HG02610 (cell line): Measurements from ENCODE around the gene PIP5KL1.

ENCODE experiments used
- ATAC-seq: cut with Tn5 transposase; IDR thresholded peaks from one replicate; pipeline ENCODE4 v1.9.1; 2021; ENCODE audit warnings: mild to moderate bottlenecking, moderate library complexity; ENCODE audit not compliant: unreplicated experiment

PIP5KL1 gene

DNA sequence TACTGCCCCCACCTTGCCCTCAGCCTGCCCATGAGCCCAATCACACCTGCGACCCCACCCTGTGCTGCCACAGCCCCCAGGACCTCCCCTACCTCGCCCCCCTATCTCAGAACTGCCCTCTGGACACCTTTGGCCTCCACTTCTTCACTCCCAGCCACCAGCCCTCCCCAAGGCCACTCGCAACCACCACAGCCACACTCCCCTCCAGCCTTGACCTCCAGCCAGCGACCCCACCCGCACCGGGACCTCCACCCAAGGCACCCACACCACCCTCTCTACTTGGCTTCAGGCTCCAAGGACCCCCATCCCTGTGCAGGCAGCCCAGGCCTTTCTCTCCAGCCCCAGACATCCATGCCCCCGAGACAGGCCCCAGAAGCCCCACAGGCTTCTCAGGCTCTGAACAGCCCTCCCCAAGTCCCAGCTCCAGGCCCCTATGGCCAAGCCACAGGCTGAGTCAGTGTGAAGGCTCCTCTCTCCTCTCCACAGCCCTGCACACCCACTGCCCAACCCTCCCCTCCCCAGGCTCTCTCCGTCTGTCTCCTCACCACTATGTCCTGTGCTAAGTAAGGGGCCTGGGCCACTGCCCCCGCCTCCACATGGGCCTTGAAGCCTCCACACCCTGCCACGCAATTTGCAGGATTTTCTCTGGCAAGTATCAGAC lies 55.1 kb downstream of the PIP5KL1 start:
- no peak for ATAC-seq

DNA sequence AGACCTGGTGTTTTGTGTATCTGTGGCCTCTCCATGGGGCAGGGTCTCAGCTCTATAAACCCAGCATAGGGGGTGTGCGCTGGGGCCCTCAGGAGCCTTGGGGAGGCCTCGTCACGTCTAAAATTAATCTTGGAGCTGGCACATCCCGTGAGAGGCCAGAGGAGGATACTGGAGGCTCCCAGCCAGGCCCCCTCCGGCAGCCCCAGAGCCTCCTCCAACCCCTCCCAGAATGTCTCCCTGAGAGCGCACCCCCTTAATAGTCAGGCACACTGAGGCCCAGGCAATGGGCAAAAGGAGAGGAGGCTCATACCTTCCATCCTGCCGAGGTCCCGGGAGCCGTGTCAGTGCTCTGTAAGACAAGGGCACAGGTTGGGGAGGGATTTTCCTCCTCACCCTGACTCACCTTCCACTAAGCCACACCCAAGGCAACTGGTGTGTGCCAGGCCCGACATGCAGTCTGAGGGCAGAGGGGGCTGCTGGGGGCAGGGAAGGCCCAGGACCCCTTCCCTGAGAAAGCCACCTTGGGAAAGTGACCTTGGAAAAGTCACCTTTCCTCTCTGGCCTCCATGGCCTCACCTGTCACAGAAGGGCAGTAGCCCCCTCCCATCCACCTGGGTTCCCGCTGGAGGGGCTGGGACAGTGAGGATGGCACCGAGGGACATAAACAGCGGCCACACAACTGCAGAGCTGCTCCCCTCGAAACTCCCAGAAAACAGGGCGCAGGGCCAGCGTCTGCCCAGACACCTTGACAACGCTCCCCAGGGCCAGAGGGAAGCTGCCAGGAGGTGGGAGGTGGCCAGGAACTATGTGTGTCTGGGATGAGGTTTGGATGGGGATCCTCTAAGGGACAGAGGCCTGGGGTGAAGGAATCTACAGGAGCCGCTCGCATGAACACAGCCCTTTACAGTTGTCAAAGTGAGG lies 56.0 kb downstream of the PIP5KL1 start:
- ATAC-seq = no peak

- no peak for ATAC-seq
Observed at GRCh38 chr9:127873886-127874285, 56.7 kb downstream of the PIP5KL1 start.

DNA sequence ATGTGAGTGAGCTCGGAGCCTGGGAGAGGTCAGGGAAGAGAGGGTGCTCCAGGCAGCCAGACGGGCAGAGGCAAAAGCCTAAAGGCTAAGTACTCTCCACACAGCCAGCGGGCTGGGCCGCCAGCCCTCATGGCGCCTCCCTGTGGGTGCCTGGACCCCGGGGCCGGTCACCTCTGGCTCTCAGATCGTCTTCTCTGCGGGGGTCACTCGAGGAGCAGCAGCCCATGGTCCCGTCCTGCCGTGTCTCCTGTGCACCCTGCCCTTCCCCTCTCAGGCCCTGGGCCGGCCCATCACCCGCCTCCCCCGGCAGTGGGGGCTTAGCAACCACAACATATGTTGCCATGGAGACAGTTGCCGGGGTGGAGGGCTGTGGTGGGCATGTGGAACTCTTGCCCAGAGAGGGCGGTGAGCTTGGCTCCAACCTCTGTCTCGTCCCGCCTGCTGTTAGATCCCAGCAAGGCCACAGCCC lies 57.3 kb downstream of the PIP5KL1 start:
- ATAC-seq = no peak

DNA sequence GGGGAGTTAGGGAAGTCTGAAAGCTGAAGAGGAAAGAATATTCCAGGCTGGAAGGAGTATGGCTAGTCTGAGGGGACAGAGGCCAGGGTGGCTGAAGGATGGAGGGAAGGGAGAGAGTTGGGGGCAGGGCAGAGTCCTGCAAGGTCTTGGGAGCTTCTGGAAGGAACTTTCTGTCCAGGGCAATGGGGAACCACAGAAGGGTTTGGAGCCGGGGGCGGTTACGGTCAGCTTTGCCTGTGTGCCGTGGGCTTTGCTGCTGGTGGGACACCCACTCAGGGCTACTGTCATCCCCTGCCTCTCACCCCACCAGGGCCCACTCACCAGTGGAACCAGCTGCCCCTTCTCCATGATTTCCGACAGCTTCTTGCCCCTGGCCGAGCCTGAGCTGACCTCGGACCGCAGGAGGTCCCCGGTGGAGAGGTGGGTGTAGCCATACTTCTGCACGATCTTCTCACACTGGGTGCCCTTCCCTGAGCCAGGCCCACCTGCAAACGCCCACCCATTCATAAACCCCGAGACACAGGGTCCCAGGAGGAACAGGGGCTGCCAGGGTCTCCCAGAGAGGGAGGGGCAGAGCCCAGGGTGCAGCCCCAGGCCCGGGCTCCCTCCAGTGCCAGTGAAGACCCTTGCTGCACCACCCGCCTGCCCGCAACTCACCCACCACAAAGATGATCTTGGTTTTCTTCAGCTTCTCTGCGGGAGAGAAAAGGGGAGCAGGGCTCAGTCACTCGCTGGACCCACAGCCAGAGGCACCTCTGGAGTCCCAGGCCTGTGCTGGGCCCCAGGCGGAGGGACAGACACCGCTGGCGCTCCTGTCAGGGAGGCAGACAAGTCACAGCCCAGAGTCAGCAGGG lies 58.0 kb downstream of the PIP5KL1 start:
- ATAC-seq = no peak

GRCh38 chr9:127871531-127871930 lies 59.0 kb downstream of the PIP5KL1 start:
- no peak for ATAC-seq

GRCh38 chr9:127870887-127871286 lies 59.7 kb downstream of the PIP5KL1 start:
- ATAC-seq = no peak
